ENCODE data around the gene ITIH5.

- TF ChIP-seq EZH2 (IDR thresholded peaks at IDR 0.05) (no peak), POLR2AphosphoS5 (IDR thresholded peaks at IDR 0.05; ENCODE audit: borderline replicate concordance, low read depth, low read length) (no peak)
Measured at GRCh38 chr10:7647062-7647664, 19.6 kb downstream of the ITIH5 start.
